Activated T-cell treated with anti-CD3 and anti-CD28 coated beads, Interleukin-2, amount 50 U/mL, for 4 hours (primary cell): ENCODE data around the gene ALDH3A2. TPM values are rescaled to one million over a fixed set of nuclear protein-coding genes. Genes with fewer than 3 reads are reported as not detected.
A peak's percentile ranks its signal among the peaks of the same experiment; 100 is the strongest.

Experiments
- ATAC-seq, 2 donors: fragments of 200-7000 bp; cut with Tn5 transposase; one replicate each; pipeline ENCODE4 v1.10.0; 2021
- DNase-seq: peaks from one replicate; pipeline ENCODE4 v3.0.0-alpha.2; 2020
- H3K27me3 Mint-ChIP-seq: one replicate; pipeline ENCODE4 v1.8.0; 2021; ENCODE audit warnings: low read depth, mixed read lengths
- H3K36me3 Mint-ChIP-seq: one replicate; pipeline ENCODE4 v1.8.0; 2022; ENCODE audit warnings: mixed read lengths; ENCODE audit not compliant: insufficient read depth
- H3K4me1 Mint-ChIP-seq: one replicate; pipeline ENCODE4 v1.8.0; 2021; ENCODE audit warnings: low read depth, mixed read lengths
- H3K4me3 Mint-ChIP-seq: one replicate; pipeline ENCODE4 v1.8.0; 2021; ENCODE audit warnings: mild to moderate bottlenecking, moderate library complexity, mixed read lengths
- H3K9me3 Mint-ChIP-seq: one replicate; pipeline ENCODE4 v1.8.0; 2021; ENCODE audit warnings: mixed read lengths
- total RNA-seq, 3 donors: library from RNA; stranded (reverse); gene quantifications; one replicate each; pipeline ENCODE4 v1.2.1, GENCODE V29; 2021

ALDH3A2 gene
- 10 to 100 TPM; 19.1 to 22.1 (median 19.5) TPM for total RNA-seq

GRCh38 chr17:19648475-19649273 is at the start of gene ALDH3A2:
Gene ALDH3A2, plus strand, starts transcription at chr17:19648751. Its CDS starts 221 bp downstream, at chr17:19648972.
- H3K4me3 Mint-ChIP-seq, result peak within 1 kb of the TSS; percentile 91
- H3K4me1 Mint-ChIP-seq, result peaks cover 38% of the 10 kb centered on the region
- H3K27me3 Mint-ChIP-seq, result no peaks in the 10 kb centered on the region
- H3K36me3 Mint-ChIP-seq, result peaks cover 9% of the 10 kb centered on the region
- no peaks in the 10 kb centered on the region for H3K9me3 Mint-ChIP-seq
- DNase-seq, result peak; percentile 93
- peak; percentile 94 to 95 for ATAC-seq

GRCh38 chr17:19610311-19610710 is 38.2 kb upstream of the ALDH3A2 start:
- peaks cover 7% of the 10 kb centered on the region for H3K4me1 Mint-ChIP-seq
- ATAC-seq (no peak), DNase-seq (no peak)
- no peaks in the 10 kb centered on the region for H3K9me3 Mint-ChIP-seq
- H3K4me3 Mint-ChIP-seq, result no peak overlapping the region
- no peaks in the 10 kb centered on the region for H3K27me3 Mint-ChIP-seq
- no peaks in the 10 kb centered on the region for H3K36me3 Mint-ChIP-seq

GRCh38 chr17:19610879-19611278 is 37.7 kb upstream of the ALDH3A2 start:
- no peaks in the 10 kb centered on the region for H3K9me3 Mint-ChIP-seq
- peaks cover 7% of the 10 kb centered on the region for H3K4me1 Mint-ChIP-seq
- DNase-seq, result no peak
- no peaks in the 10 kb centered on the region for H3K36me3 Mint-ChIP-seq
- H3K27me3 Mint-ChIP-seq, result no peaks in the 10 kb centered on the region
- no peak overlapping the region for H3K4me3 Mint-ChIP-seq
- no peak for ATAC-seq

- Mint-ChIP-seq H3K9me3 (peaks cover 16% of the 10 kb centered on the region), H3K27me3 (peaks cover 3% of the 10 kb centered on the region), H3K36me3 (no peaks in the 10 kb centered on the region), H3K4me3 (no peak overlapping the region), H3K4me1 (peaks cover 7% of the 10 kb centered on the region)
- DNase-seq (no peak), ATAC-seq (no peak)
Measured at GRCh38 chr17:19613979-19614378, 34.6 kb upstream of the ALDH3A2 start.

GRCh38 chr17:19614900-19615299 is 33.7 kb upstream of the ALDH3A2 start:
- DNase-seq (no peak), ATAC-seq (no peak)
- H3K4me1 Mint-ChIP-seq, result peaks cover 7% of the 10 kb centered on the region
- H3K4me3 Mint-ChIP-seq, result no peak overlapping the region
- peaks cover 3% of the 10 kb centered on the region for H3K27me3 Mint-ChIP-seq
- H3K9me3 Mint-ChIP-seq, result peaks cover 26% of the 10 kb centered on the region
- peaks cover under 1% of the 10 kb centered on the region for H3K36me3 Mint-ChIP-seq

- Mint-ChIP-seq H3K9me3 (peaks cover 28% of the 10 kb centered on the region), H3K4me3 (no peak overlapping the region), H3K27me3 (peaks cover 3% of the 10 kb centered on the region), H3K4me1 (peaks cover 7% of the 10 kb centered on the region), H3K36me3 (peaks cover 2% of the 10 kb centered on the region)
- DNase-seq (no peak), ATAC-seq (no peak)
Measured at GRCh38 chr17:19618015-19618414, 30.5 kb upstream of the ALDH3A2 start.

GRCh38 chr17:19619705-19620325 is 28.7 kb upstream of the ALDH3A2 start:
- no peaks in the 10 kb centered on the region for H3K4me1 Mint-ChIP-seq
- no peak for ATAC-seq

GRCh38 chr17:19621697-19622096 is 26.9 kb upstream of the ALDH3A2 start:
- DNase-seq (no peak), ATAC-seq (no peak)
- H3K9me3 Mint-ChIP-seq, result peaks cover 28% of the 10 kb centered on the region
- peaks cover 2% of the 10 kb centered on the region for H3K36me3 Mint-ChIP-seq
- peaks cover 7% of the 10 kb centered on the region for H3K27me3 Mint-ChIP-seq
- no peak overlapping the region for H3K4me3 Mint-ChIP-seq
- no peaks in the 10 kb centered on the region for H3K4me1 Mint-ChIP-seq

More at GRCh38 chr17:19619705-19620325, 28.7 kb upstream of the ALDH3A2 start:
- no peak for DNase-seq
- H3K27me3 Mint-ChIP-seq, result peaks cover 3% of the 10 kb centered on the region
- H3K9me3 Mint-ChIP-seq, result peaks cover 28% of the 10 kb centered on the region
- H3K4me3 Mint-ChIP-seq, result no peak overlapping the region
- H3K36me3 Mint-ChIP-seq, result peaks cover 2% of the 10 kb centered on the region

- H3K4me3 Mint-ChIP-seq, result no peak overlapping the region
- no peaks in the 10 kb centered on the region for H3K9me3 Mint-ChIP-seq
- DNase-seq (no peak), ATAC-seq (no peak)
- no peaks in the 10 kb centered on the region for H3K4me1 Mint-ChIP-seq
- H3K36me3 Mint-ChIP-seq, result no peaks in the 10 kb centered on the region
- peaks cover 4% of the 10 kb centered on the region for H3K27me3 Mint-ChIP-seq
Measured at GRCh38 chr17:19626079-19626478, 22.5 kb upstream of the ALDH3A2 start.

GRCh38 chr17:19629449-19629848 is 19.1 kb upstream of the ALDH3A2 start:
- no peak overlapping the region for H3K4me3 Mint-ChIP-seq
- DNase-seq (no peak), ATAC-seq (no peak)
- H3K36me3 Mint-ChIP-seq, result no peaks in the 10 kb centered on the region
- no peaks in the 10 kb centered on the region for H3K9me3 Mint-ChIP-seq
- no peaks in the 10 kb centered on the region for H3K4me1 Mint-ChIP-seq
- peaks cover 4% of the 10 kb centered on the region for H3K27me3 Mint-ChIP-seq

GRCh38 chr17:19630035-19630434 is 18.5 kb upstream of the ALDH3A2 start:
- no peaks in the 10 kb centered on the region for H3K9me3 Mint-ChIP-seq
- ATAC-seq, result no peak

GRCh38 chr17:19630661-19631060 is 17.9 kb upstream of the ALDH3A2 start:
- no peak for ATAC-seq
- Mint-ChIP-seq H3K4me3 (no peak overlapping the region), H3K27me3 (peaks cover 3% of the 10 kb centered on the region), H3K36me3 (no peaks in the 10 kb centered on the region), H3K9me3 (no peaks in the 10 kb centered on the region), H3K4me1 (no peaks in the 10 kb centered on the region)
- DNase-seq, result no peak

More at GRCh38 chr17:19630035-19630434, 18.5 kb upstream of the ALDH3A2 start:
- H3K4me3 Mint-ChIP-seq, result no peak overlapping the region
- H3K36me3 Mint-ChIP-seq, result no peaks in the 10 kb centered on the region
- DNase-seq, result no peak
- H3K27me3 Mint-ChIP-seq, result peaks cover 4% of the 10 kb centered on the region
- H3K4me1 Mint-ChIP-seq, result no peaks in the 10 kb centered on the region

- no peaks in the 10 kb centered on the region for H3K4me1 Mint-ChIP-seq
- no peak for ATAC-seq
- no peak for DNase-seq
- no peak overlapping the region for H3K4me3 Mint-ChIP-seq
- peaks cover 5% of the 10 kb centered on the region for H3K27me3 Mint-ChIP-seq
- no peaks in the 10 kb centered on the region for H3K36me3 Mint-ChIP-seq
- H3K9me3 Mint-ChIP-seq, result no peaks in the 10 kb centered on the region
Measured at GRCh38 chr17:19631905-19632304, 16.6 kb upstream of the ALDH3A2 start.

- H3K4me3 Mint-ChIP-seq, result no peak overlapping the region
- no peaks in the 10 kb centered on the region for H3K36me3 Mint-ChIP-seq
- no peak for DNase-seq
- peaks cover 6% of the 10 kb centered on the region for H3K4me1 Mint-ChIP-seq
- H3K27me3 Mint-ChIP-seq, result peaks cover 11% of the 10 kb centered on the region
- ATAC-seq, result no peak
- H3K9me3 Mint-ChIP-seq, result peaks cover 4% of the 10 kb centered on the region
Measured at GRCh38 chr17:19641687-19642372, 6.7 kb upstream of the ALDH3A2 start.
